ENCODE measurements around the gene SH2D2A.

The SH2D2A gene

DNA sequence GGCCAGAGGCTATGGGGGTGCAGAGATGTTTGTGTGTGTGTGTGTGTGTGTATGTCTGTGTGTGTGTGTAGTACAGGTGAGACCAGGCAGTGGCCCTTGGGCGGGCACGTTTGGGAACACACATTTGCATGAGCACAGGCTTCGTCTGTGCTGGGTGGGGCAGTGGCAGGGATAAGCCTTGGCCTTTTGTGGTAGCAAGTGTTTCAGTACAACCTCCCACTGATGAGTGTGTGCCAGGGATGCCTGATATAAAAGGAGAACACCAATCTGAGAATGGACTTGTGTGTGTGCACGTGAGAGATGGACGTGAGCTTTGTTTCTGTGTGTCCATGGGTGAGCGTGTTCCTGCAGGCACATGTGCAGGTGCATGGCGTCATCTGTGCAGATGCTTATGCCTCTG, 47.0 kb upstream of the SH2D2A start:
- no peak for TF ChIP-seq TAF1 (IDR thresholded peaks at IDR 0.05; ENCODE audit: borderline replicate concordance, insufficient read depth, low read length)

DNA sequence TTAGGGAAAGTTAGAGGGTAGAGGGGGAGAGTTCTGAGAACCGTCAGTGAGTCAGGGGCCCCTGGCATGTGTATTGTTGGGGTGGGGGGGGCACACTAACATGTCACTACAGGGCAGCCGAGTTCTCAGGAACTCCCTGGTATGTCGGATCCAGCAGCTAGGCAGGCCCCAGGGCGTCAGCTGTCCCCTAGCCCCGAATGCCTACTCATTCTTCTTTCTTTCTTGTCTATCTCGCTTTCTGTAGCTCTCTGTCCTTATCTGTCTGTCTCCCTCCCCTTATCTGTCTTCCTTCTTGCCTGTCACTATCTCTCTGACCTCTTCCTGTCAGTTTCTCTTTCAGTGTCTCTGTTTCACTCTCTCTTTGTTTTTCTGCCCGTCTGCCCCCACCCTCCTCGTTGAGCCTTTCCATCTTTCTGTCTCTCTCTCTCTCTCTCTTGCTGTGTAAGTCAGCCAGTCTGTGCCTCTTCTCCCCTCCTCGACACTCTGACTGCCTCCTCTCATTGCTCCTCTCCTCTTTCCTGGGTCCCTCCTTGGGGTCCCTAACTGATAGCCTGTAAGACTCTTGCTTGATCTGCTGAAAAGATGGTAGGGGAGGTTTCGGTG, 46.5 kb upstream of the SH2D2A start:
- TF ChIP-seq, protein P1, sequence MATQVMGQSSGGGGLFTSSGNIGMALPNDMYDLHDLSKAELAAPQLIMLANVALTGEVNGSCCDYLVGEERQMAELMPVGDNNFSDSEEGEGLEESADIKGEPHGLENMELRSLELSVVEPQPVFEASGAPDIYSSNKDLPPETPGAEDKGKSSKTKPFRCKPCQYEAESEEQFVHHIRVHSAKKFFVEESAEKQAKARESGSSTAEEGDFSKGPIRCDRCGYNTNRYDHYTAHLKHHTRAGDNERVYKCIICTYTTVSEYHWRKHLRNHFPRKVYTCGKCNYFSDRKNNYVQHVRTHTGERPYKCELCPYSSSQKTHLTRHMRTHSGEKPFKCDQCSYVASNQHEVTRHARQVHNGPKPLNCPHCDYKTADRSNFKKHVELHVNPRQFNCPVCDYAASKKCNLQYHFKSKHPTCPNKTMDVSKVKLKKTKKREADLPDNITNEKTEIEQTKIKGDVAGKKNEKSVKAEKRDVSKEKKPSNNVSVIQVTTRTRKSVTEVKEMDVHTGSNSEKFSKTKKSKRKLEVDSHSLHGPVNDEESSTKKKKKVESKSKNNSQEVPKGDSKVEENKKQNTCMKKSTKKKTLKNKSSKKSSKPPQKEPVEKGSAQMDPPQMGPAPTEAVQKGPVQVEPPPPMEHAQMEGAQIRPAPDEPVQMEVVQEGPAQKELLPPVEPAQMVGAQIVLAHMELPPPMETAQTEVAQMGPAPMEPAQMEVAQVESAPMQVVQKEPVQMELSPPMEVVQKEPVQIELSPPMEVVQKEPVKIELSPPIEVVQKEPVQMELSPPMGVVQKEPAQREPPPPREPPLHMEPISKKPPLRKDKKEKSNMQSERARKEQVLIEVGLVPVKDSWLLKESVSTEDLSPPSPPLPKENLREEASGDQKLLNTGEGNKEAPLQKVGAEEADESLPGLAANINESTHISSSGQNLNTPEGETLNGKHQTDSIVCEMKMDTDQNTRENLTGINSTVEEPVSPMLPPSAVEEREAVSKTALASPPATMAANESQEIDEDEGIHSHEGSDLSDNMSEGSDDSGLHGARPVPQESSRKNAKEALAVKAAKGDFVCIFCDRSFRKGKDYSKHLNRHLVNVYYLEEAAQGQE (IDR thresholded peaks at IDR 0.05; ENCODE audit: insufficient read depth in 1 of 2, low read depth in 2 of 2, low read length in 2 of 2) = no peak
- TF ChIP-seq TAF1 (IDR thresholded peaks at IDR 0.05; ENCODE audit: borderline replicate concordance, insufficient read depth, low read length) (no peak), POLR2AphosphoS5 (IDR thresholded peaks at IDR 0.05; ENCODE audit: low read depth, low read length) (no peak), FOXP2 (optimal IDR thresholded peaks at IDR 0.05; ENCODE audit: borderline replicate concordance, extremely low read depth, extremely low read length, insufficient read depth) (no peak), SIN3A (IDR thresholded peaks at IDR 0.05; ENCODE audit: borderline replicate concordance, insufficient read depth, low read length) (no peak)

- TF ChIP-seq TAF1 (IDR thresholded peaks at IDR 0.05; ENCODE audit: borderline replicate concordance, insufficient read depth, low read length) (no peak), POLR2AphosphoS5 (IDR thresholded peaks at IDR 0.05; ENCODE audit: low read depth, low read length) (no peak), FOXP2 (optimal IDR thresholded peaks at IDR 0.05; ENCODE audit: borderline replicate concordance, extremely low read depth, extremely low read length, insufficient read depth) (no peak), SIN3A (IDR thresholded peaks at IDR 0.05; ENCODE audit: borderline replicate concordance, insufficient read depth, low read length) (no peak)
- TF ChIP-seq, protein P1 (IDR thresholded peaks at IDR 0.05; ENCODE audit: insufficient read depth in 1 of 2, low read depth in 2 of 2, low read length in 2 of 2) = no peak
Measured at GRCh38 chr1:156862584-156862983, 45.9 kb upstream of the SH2D2A start.

GRCh38 chr1:156860628-156861423, 44.2 kb upstream of the SH2D2A start, which contains the start of gene NTRK1:
Gene NTRK1, plus strand, starts transcription at chr1:156860865. Its CDS starts 70 bp downstream, at chr1:156860935.
- TF ChIP-seq, protein P1 (IDR thresholded peaks at IDR 0.05; ENCODE audit: insufficient read depth in 1 of 2, low read depth in 2 of 2, low read length in 2 of 2) = peak in 1 of 2 experiments; percentile 3; a peak in 1 of 4 replicates
- TF ChIP-seq SIN3A (IDR thresholded peaks at IDR 0.05; ENCODE audit: borderline replicate concordance, insufficient read depth, low read length) = no peak

DNA sequence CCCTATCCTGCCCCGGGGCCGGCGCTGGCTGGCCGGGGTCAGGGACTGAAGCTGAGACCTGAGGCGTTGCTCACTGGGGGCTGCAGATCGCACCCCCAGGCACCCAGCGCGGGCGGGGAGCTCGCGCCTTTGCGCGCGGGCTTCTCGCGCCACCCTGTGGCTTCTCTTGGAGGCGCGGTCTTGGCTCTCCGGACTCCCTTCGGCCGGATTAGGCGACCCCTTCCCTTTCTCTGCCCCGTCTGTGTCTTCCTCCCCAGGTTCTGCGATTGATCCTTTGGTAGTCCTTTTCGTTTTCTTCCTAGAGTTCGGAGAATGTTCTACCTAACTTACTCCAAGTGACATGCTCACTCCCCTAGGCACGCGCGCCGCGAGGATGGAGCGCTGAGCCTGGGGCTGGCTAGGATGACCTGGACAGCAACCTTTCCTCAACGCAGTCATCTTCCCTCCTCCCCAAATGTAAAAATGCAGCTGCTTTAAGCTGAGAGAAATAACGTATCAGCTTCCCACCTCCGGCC, 43.5 kb upstream of the SH2D2A start:
- TF ChIP-seq SIN3A (IDR thresholded peaks at IDR 0.05; ENCODE audit: borderline replicate concordance, insufficient read depth, low read length) (no peak), FOXP2 (optimal IDR thresholded peaks at IDR 0.05; ENCODE audit: borderline replicate concordance, extremely low read depth, extremely low read length, insufficient read depth) (no peak)
- TF ChIP-seq, protein P1 (IDR thresholded peaks at IDR 0.05; ENCODE audit: insufficient read depth in 1 of 2, low read depth in 2 of 2, low read length in 2 of 2) = peak in 1 of 2 experiments; percentile 72; a peak in 2 of 4 replicates

Measured in PFSK-1 (cell line).